ENCODE data around the gene NRF1. TPM values are rescaled to one million over a fixed set of nuclear protein-coding genes. Genes with fewer than 3 reads are reported as not detected.
"Not testable (repeated sequence)": the region's sequence is repeated elsewhere in the genome, so short reads cannot be mapped to it uniquely, and the experiment has no call there.

NRF1 gene
- total RNA-seq, 1 donor from 2014 or later: 16.0 TPM

DNA sequence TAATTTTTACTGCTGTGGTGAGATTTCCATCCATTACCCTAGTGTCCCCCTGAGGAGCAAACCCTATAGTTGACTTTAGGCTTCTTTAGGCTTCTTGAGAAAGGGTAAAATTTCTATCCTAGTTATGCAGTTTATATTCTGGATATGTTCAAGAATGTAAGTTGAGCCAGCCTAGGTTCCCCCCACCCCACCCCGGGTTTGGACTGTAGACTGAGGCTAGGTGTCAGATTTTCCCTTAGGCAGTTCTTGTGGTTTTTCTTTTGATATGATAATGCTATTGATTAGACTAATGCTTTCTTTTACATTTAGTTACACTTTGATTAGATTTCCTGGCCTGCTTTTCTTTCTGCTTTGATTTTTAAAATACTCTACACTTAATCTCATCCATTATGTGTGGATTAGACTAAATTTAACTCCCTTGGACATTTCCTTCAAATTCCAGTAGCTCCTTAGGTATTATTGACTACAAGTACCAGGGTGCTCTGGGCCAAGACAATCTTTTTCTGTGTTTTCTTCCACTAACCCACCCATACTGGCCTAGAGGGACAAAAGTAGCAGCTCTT is 37.7 kb downstream of the NRF1 start:
- DNase-seq: no peak

GRCh38 chr7:129650056-129650758 is 38.7 kb downstream of the NRF1 start:
- DNase-seq: no peak

DNA sequence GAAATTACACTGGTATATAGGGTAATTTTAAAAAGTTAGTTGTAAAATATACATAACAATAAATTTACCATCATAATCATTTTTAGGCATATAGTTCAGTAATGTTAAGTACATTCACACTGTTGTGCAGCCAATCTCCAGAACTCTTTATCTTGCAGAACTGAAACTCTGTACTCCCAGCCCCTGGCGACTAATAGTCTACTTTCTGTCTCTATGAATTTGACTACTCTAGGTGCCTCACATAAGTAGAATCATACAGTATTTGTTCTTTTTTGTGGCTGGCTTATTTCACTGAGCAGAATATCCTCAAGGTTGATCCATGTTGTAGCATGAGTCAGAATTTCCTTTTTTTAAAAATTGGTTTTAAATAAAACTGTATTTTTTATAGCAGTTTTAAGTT is 41.4 kb downstream of the NRF1 start:
- no peak for DNase-seq

- no peak for DNase-seq
These were observed 44.3 kb downstream of the NRF1 start for GRCh38 chr7:129655811-129656210.

DNA sequence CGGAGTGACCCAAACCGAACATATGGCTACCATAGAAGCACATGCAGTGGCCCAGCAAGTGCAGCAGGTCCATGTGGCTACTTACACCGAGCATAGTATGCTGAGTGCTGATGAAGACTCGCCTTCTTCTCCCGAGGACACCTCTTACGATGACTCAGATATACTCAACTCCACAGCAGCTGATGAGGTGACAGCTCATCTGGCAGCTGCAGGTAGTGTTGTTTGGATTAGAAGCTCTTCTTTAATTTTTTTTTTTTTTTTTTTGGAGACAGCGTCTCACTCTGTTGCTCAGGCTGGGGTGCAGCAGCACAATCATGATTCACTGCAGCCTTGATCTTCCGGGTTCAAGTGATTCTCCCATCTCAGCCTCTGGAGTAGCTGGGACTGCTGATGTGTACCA is 45.8 kb downstream of the NRF1 start:
- DNase-seq: no peak

DNA sequence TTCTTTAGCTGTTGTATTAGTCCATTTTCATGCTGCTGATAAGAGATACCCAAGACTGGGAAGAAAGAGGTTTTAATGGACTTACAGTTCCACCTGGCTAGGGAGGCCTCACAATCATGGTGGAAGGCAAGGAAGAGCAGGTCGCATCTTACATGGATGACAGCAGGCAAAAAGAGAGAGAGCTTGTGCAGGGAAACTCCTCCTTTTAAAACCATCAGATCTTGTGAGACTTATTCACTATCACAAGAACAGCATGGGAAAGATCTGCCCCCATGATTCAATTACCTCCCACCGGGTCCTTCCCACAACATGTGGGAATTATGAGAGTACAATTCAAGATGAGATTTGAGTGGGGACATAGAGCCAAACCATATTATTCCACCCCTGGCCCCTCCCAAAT is 48.4 kb downstream of the NRF1 start:
- DNase-seq: not testable (repeated sequence)

GRCh38 chr7:129661645-129662182 is 50.2 kb downstream of the NRF1 start:
- DNase-seq: no peak

DNA sequence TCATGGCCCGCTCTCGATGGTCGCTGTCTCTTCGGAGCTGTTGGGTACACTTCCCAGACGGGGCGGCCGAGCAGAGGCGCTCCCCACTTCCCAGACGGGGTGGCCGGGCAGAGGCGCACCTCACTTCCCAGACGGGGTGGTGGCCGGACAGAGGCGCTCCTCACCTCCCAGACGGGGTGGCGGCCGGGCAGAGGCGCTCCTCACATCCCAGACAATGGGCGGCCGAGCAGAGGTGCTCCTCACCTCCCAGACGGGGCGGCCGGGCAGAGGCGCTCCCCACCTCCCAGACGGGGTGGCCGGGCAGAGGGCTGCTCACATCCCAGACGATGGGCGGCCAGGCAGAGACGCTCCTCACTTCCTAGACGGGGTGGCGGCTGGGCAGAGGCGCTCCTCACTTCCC is 51.7 kb downstream of the NRF1 start:
- DNase-seq: not testable (repeated sequence)

DNA sequence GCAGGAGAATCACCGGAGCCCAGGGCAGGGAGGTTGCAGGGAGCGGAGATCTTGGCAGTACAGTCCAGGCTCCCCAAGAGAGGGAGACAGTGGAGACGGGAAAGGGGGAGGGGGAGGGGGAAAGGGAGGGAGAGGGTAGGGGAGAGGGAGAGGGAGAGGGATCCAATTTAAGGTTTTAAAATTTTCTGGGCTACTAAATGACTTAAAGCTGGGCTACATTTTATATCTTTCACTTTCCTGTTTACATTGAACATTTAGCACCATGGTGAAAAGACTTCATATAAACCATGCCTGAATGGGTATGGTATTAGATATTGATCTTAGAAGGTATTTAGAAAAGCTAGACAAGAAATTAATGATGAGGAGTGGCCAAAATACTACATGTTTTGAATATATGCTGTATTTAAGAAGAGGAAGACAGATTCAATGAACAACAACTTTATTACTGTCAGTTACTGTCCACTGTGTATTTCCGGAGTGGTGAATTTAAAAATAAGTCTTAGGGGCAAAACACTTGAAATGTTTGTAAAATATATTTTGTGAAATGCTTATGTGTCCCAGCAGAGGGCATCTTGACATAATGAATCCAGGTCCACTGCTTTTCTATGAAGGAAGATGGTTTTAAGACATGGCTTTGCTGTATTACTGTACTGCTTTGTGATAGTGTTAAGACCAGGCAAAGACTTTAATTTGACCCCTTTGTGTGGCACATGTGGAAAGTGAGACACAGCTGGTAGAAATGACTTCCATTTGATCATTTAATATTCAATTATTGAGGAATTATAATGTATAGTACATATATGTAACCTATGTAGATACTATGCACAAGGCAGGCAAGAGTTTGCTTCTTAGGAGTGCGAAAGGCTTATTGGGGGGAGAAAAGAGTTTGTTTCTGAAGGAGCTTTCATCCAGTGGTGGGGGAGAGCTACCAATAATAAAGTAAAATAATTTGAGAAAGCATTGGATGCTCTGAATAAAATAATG is 52.8 kb downstream of the NRF1 start:
- DNase-seq: peak; percentile 35

DNA sequence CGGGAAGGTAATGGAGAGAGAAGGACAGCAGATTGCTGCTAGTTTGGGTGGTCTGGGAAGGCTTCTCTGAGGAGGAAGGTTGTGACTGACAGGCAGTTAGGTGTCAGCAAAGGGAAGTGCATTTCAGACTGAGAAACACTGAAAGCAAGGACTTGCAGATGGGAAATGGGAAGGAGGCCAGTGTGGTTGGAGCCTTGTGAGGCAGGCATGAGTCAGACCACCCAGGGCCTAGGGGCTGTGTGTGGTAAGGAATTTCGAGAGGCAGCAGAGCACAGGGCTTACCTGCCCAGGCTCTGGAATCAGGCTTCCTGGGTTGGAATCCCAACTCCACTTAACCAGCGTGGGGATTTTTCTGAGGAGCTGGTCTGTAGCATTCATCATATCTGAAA is 53.5 kb downstream of the NRF1 start:
- DNase-seq: no peak

- no peak for DNase-seq
These were observed 55.6 kb downstream of the NRF1 start for GRCh38 chr7:129667116-129667515.

DNA sequence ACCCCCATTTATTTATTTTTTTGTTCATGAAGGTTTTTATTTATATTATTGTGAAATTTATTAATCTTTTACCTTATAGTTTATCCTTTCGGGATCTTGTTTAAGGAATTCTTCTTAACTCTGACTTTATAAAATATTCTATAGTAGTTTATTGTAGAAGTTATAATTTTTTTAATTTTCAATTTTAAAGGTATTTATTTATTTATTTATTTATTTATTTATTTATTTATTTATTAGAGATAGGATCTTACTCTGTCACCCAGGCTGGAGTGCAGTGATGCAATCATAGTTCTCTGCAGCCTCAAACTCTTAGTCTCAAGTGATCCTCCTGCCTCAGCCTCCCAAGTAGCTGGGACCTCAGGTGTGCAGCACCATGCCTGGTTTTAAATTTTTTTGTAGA is 56.0 kb downstream of the NRF1 start:
- DNase-seq: no peak

DNA sequence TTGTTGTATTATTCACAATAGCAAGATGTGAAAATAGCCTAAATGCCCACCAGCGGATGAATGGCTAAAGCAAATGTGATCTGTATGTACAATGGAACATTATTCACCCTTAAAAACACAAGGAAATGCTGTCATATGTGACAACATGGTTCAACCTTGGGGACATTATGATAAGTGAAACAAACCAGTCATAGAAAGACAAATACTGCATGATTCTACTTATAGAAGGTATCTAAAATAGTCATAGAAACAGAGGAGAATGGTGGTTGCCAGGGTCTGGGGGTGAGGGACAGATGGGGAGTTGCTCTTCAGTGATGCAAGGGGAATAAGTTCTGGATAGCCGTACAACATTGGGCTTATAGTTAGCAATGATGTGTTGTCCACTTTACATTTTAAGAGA is 58.4 kb downstream of the NRF1 start:
- no peak for DNase-seq

- no peak for DNase-seq
These were observed 59.1 kb downstream of the NRF1 start for GRCh38 chr7:129670656-129671055.

GRCh38 chr7:129671266-129671665 is 59.7 kb downstream of the NRF1 start:
- no peak for DNase-seq

- not testable (repeated sequence) for DNase-seq
These were observed 63.0 kb downstream of the NRF1 start for GRCh38 chr7:129674475-129674874.

DNA sequence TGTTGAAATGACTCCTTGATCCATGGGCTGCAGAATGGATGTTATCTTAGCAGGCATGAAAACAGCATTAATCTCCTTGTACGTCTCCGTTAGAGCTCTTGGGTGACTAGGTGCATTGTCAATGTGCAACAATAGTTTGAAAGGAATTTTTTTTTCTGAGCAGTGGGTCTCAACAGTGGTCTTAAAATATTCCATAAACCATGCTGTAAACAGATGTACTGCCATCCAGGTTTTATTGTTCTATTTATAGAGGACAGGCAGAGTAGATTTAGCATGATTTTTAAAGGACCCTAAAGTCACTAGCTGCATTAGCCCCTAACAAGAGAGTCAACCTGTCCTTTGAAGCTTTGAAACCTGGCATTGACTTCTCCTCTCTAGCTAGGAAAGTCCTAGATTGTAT is 64.0 kb downstream of the NRF1 start:
- DNase-seq: no peak

GRCh38 chr7:129676017-129676897 is 64.7 kb downstream of the NRF1 start:
- DNase-seq: no peak

- DNase-seq: no peak
These were observed 66.3 kb downstream of the NRF1 start for GRCh38 chr7:129677796-129678195.

- no peak for DNase-seq
These were observed 67.1 kb downstream of the NRF1 start for GRCh38 chr7:129678606-129679005.

DNA sequence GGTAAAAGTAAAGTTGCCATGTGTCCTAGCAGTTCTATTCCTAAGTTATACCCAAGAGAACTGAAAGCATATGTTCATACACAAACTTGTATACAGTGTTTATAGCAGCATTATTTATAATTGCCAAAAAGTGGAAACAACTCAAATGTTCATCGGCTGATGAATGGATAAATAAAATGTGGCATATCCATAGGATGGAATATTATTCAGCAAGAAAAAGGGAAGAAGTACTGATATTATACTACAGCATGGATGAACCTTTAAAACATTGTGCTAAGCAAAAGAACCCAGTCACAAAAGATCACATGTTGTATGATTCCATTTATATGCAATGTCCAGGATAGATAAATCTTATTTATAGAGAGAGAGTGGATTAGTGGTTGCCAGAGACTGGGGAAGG is 68.9 kb downstream of the NRF1 start:
- no peak for DNase-seq

DNA sequence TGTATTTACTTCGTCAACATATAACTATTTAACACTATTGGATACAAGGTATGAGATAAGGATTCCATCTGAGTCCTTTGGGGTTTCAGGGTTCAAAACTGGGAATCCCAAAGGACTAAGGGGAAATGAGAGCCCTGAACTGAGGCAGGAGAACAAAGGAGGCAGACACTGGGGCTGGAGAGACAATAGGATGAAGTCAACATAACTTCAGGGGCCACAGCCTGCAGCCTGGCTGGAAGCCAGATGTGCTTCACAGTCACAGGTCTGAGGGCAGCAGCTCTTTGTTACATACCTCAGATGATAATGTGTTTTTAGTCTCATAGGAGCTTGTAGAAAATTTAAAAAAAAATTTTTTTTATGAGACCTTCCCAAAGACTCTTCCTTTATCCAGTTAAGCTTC is 73.3 kb downstream of the NRF1 start:
- no peak for DNase-seq
